Body of pancreas (tissue), 4 donors: ENCODE results near the gene ZFAND3. TPM values are rescaled to one million over a fixed set of nuclear protein-coding genes. Genes with fewer than 3 reads are reported as not detected.

ENCODE experiments used
- ATAC-seq: fragments of 150-250 bp; one replicate; pipeline ENCODE4 v1.9.1; 2016
- DNase-seq, 4 donors: peaks; one replicate each; pipeline ENCODE4 v3.0.0-alpha.2; 2019
- H3K27ac ChIP-seq, 4 donors: fragments of 200-600 bp; sonication (generic); 1 replicate in 3 of 4; 2 replicates in 1 of 4; pipeline versions ENCODE4 v1.5.1 to v1.6.1; 2016 to 2019; ENCODE audit warnings: mild to moderate bottlenecking in 1 of 4, mixed read lengths in 1 of 4, moderate library complexity in 1 of 4
- H3K27me3 ChIP-seq, 2 donors: fragments of 200-600 bp; sonication (generic); one replicate each; pipeline ENCODE4 v1.6.0; 2016; ENCODE audit warnings: mild to moderate bottlenecking in 1 of 2
- H3K36me3 ChIP-seq, 2 donors: fragments of 200-600 bp; sonication (generic); replicated peaks in 1 of 2; 2 replicates each; pipeline ENCODE4 v1.5.1; 2016; ENCODE audit warnings: low read depth in 2 of 2; ENCODE audit not compliant: insufficient read depth in 1 of 2
- H3K4me1 ChIP-seq: fragments of 200-600 bp; sonication (generic); one replicate; pipeline ENCODE4 v1.6.0; 2016
- H3K4me3 ChIP-seq, 2 donors: fragments of 200-600 bp; sonication (generic); 1 replicate in 1 of 2; 2 replicates in 1 of 2; pipeline ENCODE4 v1.5.1; 2016 to 2019
- H3K9me3 ChIP-seq, 3 donors: fragments of 200-600 bp; sonication (generic); 1 replicate in 2 of 3; 2 replicates in 1 of 3; pipeline ENCODE4 v1.5.1; 2016
- CTCF ChIP-seq, 7 experiments: fragments of 450-650 bp in 4 of 7; fragments of 200-600 bp in 3 of 7; sonication (generic) in 3 of 7; IDR thresholded peaks; one replicate each; pipeline ENCODE4 v1.5.1; 2016 to 2019; ENCODE audit warnings: antibody characterized with exemption in 7 of 7
- POLR2A ChIP-seq, 3 donors: fragments of 450-650 bp; IDR thresholded peaks; one replicate each; pipeline ENCODE4 v1.6.1; 2016; ENCODE audit warnings: antibody characterized with exemption in 3 of 3, mild to moderate bottlenecking in 2 of 3
- WGBS, 2 donors: methylation state at CpG; one replicate each; pipeline ENCODE4 v1.1.5; 2017; 5-methylcytosine and 5-hydroxymethylcytosine counted together
- intact Hi-C: fragments of 100-400 bp; cut with DNase I; formaldehyde crosslinking; loops from one replicate; pipeline ENCODE4 v1.15.1; 2023
- total RNA-seq, 2 donors: library from RNA; depleted of rRNA; stranded (reverse); fragments of >200 nt; gene quantifications; one replicate each; pipeline ENCODE4 v1.1.0, GENCODE V29; 2016

Gene ZFAND3
- total RNA-seq, 2 donors from 2014 or later = 20.8 to 27.0 TPM

- no peaks in the 10 kb centered on the region for H3K4me1 ChIP-seq
Measured at GRCh38 chr6:37972994-37973757, 153.6 kb downstream of the ZFAND3 start.

GRCh38 chr6:37974381-37974780 lies 154.9 kb downstream of the ZFAND3 start:
- Histone ChIP-seq H3K27ac (no peak overlapping the region), H3K4me1 (peaks cover 5% of the 10 kb centered on the region), H3K9me3 (peaks cover 0 to 4% (median 0%) of the 10 kb centered on the region in 3 donors), H3K27me3 (no peaks in the 10 kb centered on the region), H3K4me3 (no peak overlapping the region), H3K36me3 (no peaks in the 10 kb centered on the region)
- 99 to 100% methylated on average over 4 of the region's 4 CpGs for WGBS, 2 donors
- TF ChIP-seq POLR2A (IDR thresholded peaks at IDR 0.05) (no peak), CTCF (IDR thresholded peaks at IDR 0.05) (no peak)
- DNase-seq (no peak), ATAC-seq (no peak)
- intact Hi-C loops = no loop called here

More at GRCh38 chr6:37972994-37973757, 153.6 kb downstream of the ZFAND3 start:
- Histone ChIP-seq H3K27ac (no peak overlapping the region), H3K27me3 (no peaks in the 10 kb centered on the region), H3K36me3 (no peaks in the 10 kb centered on the region), H3K4me3 (no peak overlapping the region), H3K9me3 (peaks cover 0 to 4% (median 0%) of the 10 kb centered on the region in 3 donors)
- no peak for TF ChIP-seq CTCF (IDR thresholded peaks at IDR 0.05)
- TF ChIP-seq POLR2A (IDR thresholded peaks at IDR 0.05) = no peak
- ATAC-seq = no peak
- no peak for DNase-seq
- intact Hi-C loops = no loop called here
- 77 to 86% methylated on average over 1 of the region's 1 CpG for WGBS, 2 donors

- H3K4me1 ChIP-seq = peaks cover 11% of the 10 kb centered on the region
- peaks cover 0 to 4% (median 0%) of the 10 kb centered on the region in 3 donors for H3K9me3 ChIP-seq
- no peak overlapping the region for H3K4me3 ChIP-seq
- 100% methylated on average over 1 of the region's 1 CpG for WGBS, 2 donors
- intact Hi-C loops = no loop called here
- TF ChIP-seq POLR2A (IDR thresholded peaks at IDR 0.05) (no peak), CTCF (IDR thresholded peaks at IDR 0.05) (no peak)
- no peak for ATAC-seq
- DNase-seq = no peak
- H3K27me3 ChIP-seq = no peaks in the 10 kb centered on the region
- H3K36me3 ChIP-seq = no peaks in the 10 kb centered on the region
- no peak overlapping the region for H3K27ac ChIP-seq
Measured at GRCh38 chr6:37974943-37975342, 155.4 kb downstream of the ZFAND3 start.

GRCh38 chr6:37977715-37978114 lies 158.2 kb downstream of the ZFAND3 start:
- intact Hi-C loops = no loop called here
- TF ChIP-seq POLR2A (IDR thresholded peaks at IDR 0.05) (no peak), CTCF (IDR thresholded peaks at IDR 0.05) (no peak)
- DNase-seq = no peak
- no peaks in the 10 kb centered on the region for H3K27me3 ChIP-seq
- ATAC-seq = no peak
- no peak overlapping the region for H3K4me3 ChIP-seq
- peaks cover 0 to 4% (median 0%) of the 10 kb centered on the region in 3 donors for H3K9me3 ChIP-seq
- H3K4me1 ChIP-seq = peaks cover 16% of the 10 kb centered on the region
- no peaks in the 10 kb centered on the region for H3K36me3 ChIP-seq
- 57 to 79% methylated on average over 3 of the region's 3 CpGs for WGBS, 2 donors
- no peak overlapping the region for H3K27ac ChIP-seq
